ENCODE measurements around the gene EMC9.

- no peak for TF ChIP-seq EZH2 (IDR thresholded peaks at IDR 0.05)
- no peak for TF ChIP-seq POLR2AphosphoS5 (IDR thresholded peaks at IDR 0.05; ENCODE audit: borderline replicate concordance, low read depth, low read length)
- TF ChIP-seq FOXP2 (optimal IDR thresholded peaks at IDR 0.05; ENCODE audit: control extremely low read depth, extremely low read length, insufficient read depth) = no peak
Observed at GRCh38 chr14:24100982-24101494, 40.4 kb downstream of the EMC9 start.
